K562 (cell line): ENCODE measurements around the gene ZNRF3. TPM values are rescaled to one million over a fixed set of nuclear protein-coding genes. Genes with fewer than 3 reads are reported as not detected.

Experiments used
- ATAC-seq: fragments of 200-7000 bp; cut with Tn5 transposase; 3 replicates; pipeline ENCODE4 v1.9.1; 2020; ENCODE audit warnings: moderate library complexity
- BruUV-seq: library from RNA; stranded (reverse); fragments of 400-500 nt; replicated peaks from 2 replicates; lab custom pipeline; 2021; lab: Mats Ljungman, UMichigan
- CTCF ChIA-PET: fragments of 300-600 bp; formaldehyde crosslinking; extraction: SDS; loops from one replicate; lab custom pipeline; 2021; ENCODE audit warnings: low intra/inter-chr PET ratio; lab: Yijun Ruan, JAX
- POLR2A ChIA-PET: fragments of 300-600, 350-650 bp; sonication (Branson Sonifier 250); formaldehyde crosslinking; extraction: SDS; loops from one replicate; lab custom pipeline; 2021; ENCODE audit warnings: antibody characterized with exemption, inconsistent platforms; lab: Yijun Ruan, JAX
- DNase-seq, 4 experiments: peaks; one replicate each; pipeline versions ENCODE4 v3.0.0 to v3.0.0-alpha.2; 2011 to 2018; ENCODE audit warnings: low spot score in 3 of 4, mixed read lengths in 3 of 4; ENCODE audit errors: extremely low read depth in 1 of 4
- FAIRE-seq: peaks from 2 replicates; lab custom pipeline; 2011; peaks lifted over from hg19 to GRCh38; lab: Jason Lieb, UNC
- H2AFZ ChIP-seq: 2 replicates; pipeline ENCODE4 v1.6.0; 2011; ENCODE audit warnings: low read depth, low read length, control low read depth, inconsistent platforms
- H3K27ac ChIP-seq: fragments of 200-600 bp; 3 replicates; pipeline ENCODE4 v1.8.0; 2011; ENCODE audit warnings: low read depth, mild to moderate bottlenecking, control low read depth, inconsistent platforms, low read length, moderate library complexity, mixed read lengths; ENCODE audit errors: extremely low read depth
- H3K27me3 ChIP-seq, 2 experiments: fragments of 300-600 bp in 1 of 2; 2 replicates in 1 of 2; 3 replicates in 1 of 2; pipeline versions ENCODE4 v1.6.0 to v1.8.0; 2011; ENCODE audit warnings: inconsistent platforms in 2 of 2, low read length in 2 of 2, mild to moderate bottlenecking in 1 of 2, mixed read lengths in 1 of 2, moderate library complexity in 1 of 2; ENCODE audit not compliant: control insufficient read depth in 2 of 2, insufficient read depth in 2 of 2
- H3K36me3 ChIP-seq: fragments of 300-600 bp; 3 replicates; pipeline ENCODE4 v1.8.0; 2011; ENCODE audit warnings: mild to moderate bottlenecking, low read length, inconsistent platforms; ENCODE audit not compliant: control insufficient read depth, insufficient read depth
- H3K4me1 ChIP-seq, 2 experiments: fragments of 200-600 bp in 1 of 2; replicated peaks in 1 of 2; 2 replicates in 1 of 2; 3 replicates in 1 of 2; pipeline versions ENCODE4 v1.5.1 to v1.8.0; 2011; ENCODE audit warnings: inconsistent platforms in 2 of 2, low read length in 2 of 2, mild to moderate bottlenecking in 1 of 2, mixed read lengths in 1 of 2, moderate library complexity in 1 of 2; ENCODE audit not compliant: control insufficient read depth in 2 of 2, insufficient read depth in 2 of 2
- H3K4me2 ChIP-seq: 2 replicates; pipeline ENCODE4 v1.6.1; 2011; ENCODE audit warnings: low read length, control low read depth, inconsistent platforms, mixed read lengths; ENCODE audit not compliant: insufficient read depth
- H3K4me3 ChIP-seq: fragments of 200-600 bp; sonication (generic), shearing (Covaris generic); 2 replicates; pipeline ENCODE4 v1.5.1; 2016; ENCODE audit warnings: control low read depth, inconsistent platforms
- H3K79me2 ChIP-seq: fragments of 200-600 bp; 3 replicates; pipeline ENCODE4 v1.8.0; 2011; ENCODE audit warnings: low read length, inconsistent platforms; ENCODE audit not compliant: control insufficient read depth, insufficient read depth
- H3K9ac ChIP-seq, 2 experiments: 2 replicates each; pipeline versions ENCODE4 v1.6.0 to v1.6.1; 2011; ENCODE audit warnings: low read depth in 2 of 2, low read length in 2 of 2, control low read depth in 1 of 2, inconsistent platforms in 1 of 2, mild to moderate bottlenecking in 1 of 2, mixed read lengths in 1 of 2; ENCODE audit not compliant: insufficient read depth in 1 of 2
- H3K9me1 ChIP-seq: one replicate; pipeline ENCODE4 v1.6.0; 2011; ENCODE audit warnings: inconsistent platforms, mild to moderate bottlenecking, low read length, moderate library complexity; ENCODE audit not compliant: control insufficient read depth, insufficient read depth
- H3K9me3 ChIP-seq: replicated peaks from 2 replicates; pipeline ENCODE4 v1.5.1; 2011; ENCODE audit warnings: low read depth, low read length, inconsistent platforms; ENCODE audit not compliant: control insufficient read depth, insufficient read depth
- H4K20me1 ChIP-seq: replicated peaks from 2 replicates; pipeline ENCODE4 v1.6.1; 2011; ENCODE audit warnings: low read length, inconsistent platforms, mixed read lengths; ENCODE audit not compliant: control insufficient read depth, insufficient read depth
- ATF4 ChIP-seq: fragments of 450-650 bp; formaldehyde crosslinking; IDR thresholded peaks from 2 replicates; pipeline ENCODE4 v1.4.0; 2022; ENCODE audit warnings: mild to moderate bottlenecking, moderate library complexity
- BCLAF1 ChIP-seq, 2 experiments: fragments of 450-650 bp in 1 of 2; IDR thresholded peaks; 2 replicates each; pipeline ENCODE4 v1.6.1; 2011 to 2017; ENCODE audit warnings: low read depth in 2 of 2, antibody characterized with exemption in 1 of 2, borderline replicate concordance in 1 of 2, low read length in 1 of 2, mild to moderate bottlenecking in 1 of 2, mixed read lengths in 1 of 2; ENCODE audit not compliant: control insufficient read depth in 1 of 2
- DNMT1 ChIP-seq: fragments of 450-650 bp; IDR thresholded peaks from 2 replicates; pipeline ENCODE4 v1.6.1; 2016; ENCODE audit warnings: antibody characterized with exemption, mild to moderate bottlenecking
- EP300 ChIP-seq: IDR thresholded peaks from 2 replicates; pipeline ENCODE4 v1.6.1; 2012; ENCODE audit warnings: low read length, improper control_type of control experiment
- GTF2F1 ChIP-seq: IDR thresholded peaks from 2 replicates; pipeline ENCODE4 v1.6.1; 2011; ENCODE audit warnings: low read depth, low read length, improper control_type of control experiment
- HDAC8 ChIP-seq: fragments of 450-650 bp; IDR thresholded peaks from 2 replicates; pipeline ENCODE4 v1.6.1; 2016; ENCODE audit warnings: mild to moderate bottlenecking, missing genetic modification characterization, moderate library complexity, missing compliant biosample characterization
- KLF10 ChIP-seq: fragments of 250-450 bp; sonication (Bioruptor Pico); IDR thresholded peaks from 2 replicates; pipeline ENCODE4 v1.6.1; 2021; ENCODE audit warnings: matching md5 sums
- LCOR ChIP-seq: sonication (generic); formaldehyde crosslinking; IDR thresholded peaks from 2 replicates; pipeline ENCODE4 v1.8.0; 2022; ENCODE audit warnings: mild to moderate bottlenecking, missing genetic modification reagents
- MEF2D ChIP-seq: conservative IDR thresholded peaks from 2 replicates; pipeline ENCODE4 v1.6.1; 2016; ENCODE audit warnings: low read depth, missing genetic modification characterization, missing compliant biosample characterization
- RUNX1 ChIP-seq: sonication (generic); IDR thresholded peaks from 2 replicates; pipeline ENCODE4 v1.6.1; 2016; ENCODE audit warnings: antibody characterized with exemption, low read depth
- THAP12 ChIP-seq: fragments of 250-450 bp; sonication (Bioruptor Pico); IDR thresholded peaks from 2 replicates; pipeline ENCODE4 v1.9.0; 2021; ENCODE audit warnings: mild to moderate bottlenecking, inconsistent platforms
- ZNF384 ChIP-seq: IDR thresholded peaks from 2 replicates; pipeline ENCODE4 v1.6.1; 2012; ENCODE audit warnings: low read depth, low read length, improper control_type of control experiment
- WGBS: fragments of 100-300 bp; shearing (Covaris generic); methylation state at CpG from one replicate; pipeline ENCODE4 v1.1.6; 2016; ENCODE audit warnings: low coverage, mixed read lengths; ENCODE audit not compliant: insufficient coverage; ENCODE audit errors: missing lambda C conversion rate; 5-methylcytosine and 5-hydroxymethylcytosine counted together
- in situ Hi-C: fragments of 300-500 bp; cut with MboI; formaldehyde crosslinking; loops from 4 replicates; pipeline ENCODE4 v1.15.0; 2018; ENCODE audit warnings: inconsistent platforms, mixed read lengths
- intact Hi-C: fragments of 100-400 bp; cut with micrococcal nuclease; formaldehyde crosslinking; loops from 2 replicates; pipeline ENCODE4 v1.14.2; 2022
- polyA plus RNA-seq, 8 experiments: library from polyadenylated mRNA; depleted of rRNA in 4 of 8; stranded (reverse) in 5 of 8; unstranded in 3 of 8; fragments of >200 nt; fragmentation: Nextera tagmentation in 2 of 8; fragmentation: Illumina TruSeq in 1 of 8; extraction: Ambion mirVana in 2 of 8; extraction: Trizol in 1 of 8; gene quantifications; 2 replicates each; pipeline versions ENCODE4 v1.2.1 to v1.2.3, GENCODE V29; 2011 to 2014; ENCODE audit warnings: inconsistent platforms in 1 of 8, missing spikeins in 1 of 8
- total RNA-seq, 7 experiments: library from RNA; depleted of rRNA in 6 of 7; stranded (reverse); fragments of >200 nt in 6 of 7; fragmentation: Illumina TruSeq in 2 of 7; extraction: Trizol in 2 of 7; gene quantifications; 2 replicates each; pipeline versions ENCODE4 v1.2.1 to v1.2.3, GENCODE V29; 2011 to 2021; ENCODE audit warnings: low replicate concordance in 1 of 7

The ZNRF3 gene
- total and polyA plus RNA-seq, 9 of the 15 experiments (the other 6 are each of a cell fraction or from before 2014, with no cell fraction given), result 0.41 to 5.9 (median 1.7) TPM

GRCh38 chr22:28989035-28989464 lies 105.7 kb downstream of the ZNRF3 start (continued):
- no peak for TF ChIP-seq ZNF384
- TF ChIP-seq, all 486 proteins: peak for 0

- FAIRE-seq (no peak), ATAC-seq (no peak), DNase-seq (no peak)
- BruUV-seq, result no TSS peak
- intact Hi-C loops, result no loop called here
- no peaks in the 10 kb centered on the region for H4K20me1 ChIP-seq
- H3K27ac ChIP-seq, result no peak overlapping the region
- H3K79me2 ChIP-seq, result no peaks in the 10 kb centered on the region
- H3K36me3 ChIP-seq, result peaks cover 30% of the 10 kb centered on the region; the same call in 2 of the 3 replicates
- H3K9me1 ChIP-seq, result no peaks in the 10 kb centered on the region
- no peak overlapping the region for H3K9ac ChIP-seq
- POLR2A ChIA-PET, result interaction anchor here (0.6 kb wide), 1 partner anchor 523 kb away, joined by 3 read pairs; no protein-coding TSS in a partner anchor
- in situ Hi-C loops, result no loop called here
- CTCF ChIA-PET, result no interaction called here
- H3K4me2 ChIP-seq, result no peak overlapping the region
- no peaks in the 10 kb centered on the region for H3K27me3 ChIP-seq
- 87% methylated on average over 7 of the region's 7 CpGs for WGBS
- H3K9me3 ChIP-seq, result no peaks in the 10 kb centered on the region
- no peaks in the 10 kb centered on the region; a peak in 1 of 5 replicates for H3K4me1 ChIP-seq
- TF ChIP-seq THAP12 (no peak), KLF10 (no peak), MEF2D (no peak), EP300 (no peak), LCOR (CRISPR knock-in tag) (no peak), ATF4 (CRISPR knock-in tag) (no peak), RUNX1 (no peak), HDAC8 (no peak), DNMT1 (no peak), GTF2F1 (no peak), BCLAF1 (IDR thresholded peaks at IDR 0.05; ENCODE audit: borderline replicate concordance in 1 of 2, control insufficient read depth in 1 of 2, low read depth in 2 of 2, low read length in 1 of 2) (no peak)
- H2AFZ ChIP-seq, result no peak overlapping the region
- no peak overlapping the region for H3K4me3 ChIP-seq
Measured at GRCh38 chr22:28989484-28989883, 106.1 kb downstream of the ZNRF3 start.
